Right cardiac atrium (tissue), 5 donors: ENCODE measurements around the gene MNT. TPM values are rescaled to one million over a fixed set of nuclear protein-coding genes. Genes with fewer than 3 reads are reported as not detected.

ENCODE experiments used
- ATAC-seq, 2 donors: fragments of 200-7000 bp; cut with Tn5 transposase; one replicate each; pipeline versions ENCODE4 v1.8.0 to v1.9.1; 2020; ENCODE audit warnings: moderate library complexity in 2 of 2, mild to moderate bottlenecking in 1 of 2
- DNase-seq, 3 donors: peaks; one replicate each; pipeline ENCODE4 v3.0.0-alpha.2; 2020
- H3K27ac ChIP-seq: one replicate; pipeline ENCODE4 v1.5.1; 2013; ENCODE audit warnings: mild to moderate bottlenecking, low read length, control low read depth, moderate library complexity
- H3K27me3 ChIP-seq: one replicate; pipeline ENCODE4 v1.6.1; 2013; ENCODE audit not compliant: control insufficient read depth, insufficient read depth
- H3K4me1 ChIP-seq: one replicate; pipeline ENCODE4 v1.6.1; 2013; ENCODE audit warnings: low read length; ENCODE audit not compliant: control insufficient read depth, insufficient read depth
- H3K4me3 ChIP-seq: one replicate; pipeline ENCODE4 v1.5.1; 2013; ENCODE audit warnings: low read length, control low read depth
- H3K9me3 ChIP-seq: one replicate; pipeline ENCODE4 v1.6.1; 2013; ENCODE audit warnings: low read length; ENCODE audit not compliant: control insufficient read depth
- WGBS: extraction: QIAGEN DNeasy Blood & Tissue Kit; methylation state at CpG from one replicate; pipeline ENCODE4 v1.1.7; 2013; 5-methylcytosine and 5-hydroxymethylcytosine counted together
- intact Hi-C, 4 donors: fragments of 100-400 bp; cut with DNase I; formaldehyde crosslinking; loops; one replicate each; pipeline versions ENCODE4 v1.11.0 to v1.14.0; 2022 to 2023
- polyA plus RNA-seq: library from polyadenylated mRNA; stranded (reverse); fragments of 200-250 nt; gene quantifications from one replicate; pipeline ENCODE4 v1.2.3, GENCODE V29; 2013
- total RNA-seq, 4 donors: library from RNA; stranded (reverse); fragmentation: NEBNext Ultra II Directional; extraction: Animal tissue kit (Norgen Biotek cat#: 25700); gene quantifications; one replicate each; pipeline ENCODE4 v1.2.1, GENCODE V29; 2021
- donor health status: healthy with polysubstance abuse.
- donor health status: DM: no; HTN: yes; CAD: no.
- donor health status: DM: no; HTN: no; CAD: no.
- donor health status: DM: no; HTN: yes; CAD: no; lungs with severe emphysema.
- donor health status: DM: yes; HTN: yes; CAD: no.

The MNT gene
- total and polyA plus RNA-seq, 5 donors: 6.8 to 11.8 (median 10.6) TPM

- no peaks in the 10 kb centered on the region for H3K9me3 ChIP-seq
- H3K27ac ChIP-seq: no peak overlapping the region
- no peaks in the 10 kb centered on the region for H3K27me3 ChIP-seq
- DNase-seq (no peak), ATAC-seq (no peak)
- H3K4me3 ChIP-seq: no peak overlapping the region
- H3K4me1 ChIP-seq: no peaks in the 10 kb centered on the region
- WGBS: 92% methylated on average over 14 of the region's 14 CpGs
- intact Hi-C loops: no loop called here
Measured at GRCh38 chr17:2376107-2376506, 24.8 kb downstream of the MNT start.

GRCh38 chr17:2375406-2375805, 25.5 kb downstream of the MNT start:
- peak in 1 of 3 donors; percentile 45 for DNase-seq
- H3K27me3 ChIP-seq: no peaks in the 10 kb centered on the region
- 81% methylated on average over 19 of the region's 19 CpGs for WGBS
- ATAC-seq: no peak
- H3K9me3 ChIP-seq: no peaks in the 10 kb centered on the region
- H3K27ac ChIP-seq: no peak overlapping the region
- no peaks in the 10 kb centered on the region for H3K4me1 ChIP-seq
- no peak overlapping the region for H3K4me3 ChIP-seq
- intact Hi-C loops: no loop called here

DNA sequence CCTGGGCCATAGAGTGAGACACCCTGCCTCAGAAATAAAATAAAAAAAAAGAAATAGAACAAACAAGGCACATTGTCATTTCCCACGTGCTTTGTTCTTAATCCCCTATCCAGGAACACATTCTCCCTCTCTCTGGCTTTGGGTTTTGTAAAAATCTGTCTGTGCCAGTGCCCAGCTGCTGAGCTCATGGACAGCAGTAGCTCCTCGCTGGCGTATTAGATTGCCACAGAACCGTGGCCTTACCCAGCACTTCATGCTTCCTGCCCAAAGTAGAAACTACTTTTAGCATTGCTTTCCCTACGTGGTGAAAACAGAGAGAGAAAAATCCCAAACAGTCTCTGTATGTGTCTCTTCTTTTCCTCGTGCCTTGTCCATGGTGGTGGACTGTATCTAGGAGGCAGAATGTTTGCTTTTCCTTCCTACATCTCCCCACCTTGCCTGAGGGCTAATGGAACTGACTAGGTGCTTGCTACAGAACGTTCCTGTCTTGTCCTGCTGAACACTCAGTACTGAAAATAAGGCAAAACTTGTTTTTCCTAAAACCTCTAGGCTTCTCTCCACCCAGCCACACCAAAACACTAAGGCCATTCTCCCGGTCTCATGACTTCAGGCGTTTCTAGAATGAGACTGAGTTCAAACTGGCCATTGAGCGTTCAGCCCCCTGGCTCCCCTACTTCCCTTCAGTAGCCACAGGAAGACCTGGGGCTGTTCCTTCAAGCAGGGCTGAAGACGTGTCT, 26.1 kb downstream of the MNT start:
- Histone ChIP-seq H3K27me3 (no peaks in the 10 kb centered on the region), H3K27ac (no peak overlapping the region), H3K9me3 (no peaks in the 10 kb centered on the region), H3K4me1 (no peaks in the 10 kb centered on the region), H3K4me3 (no peak overlapping the region)
- intact Hi-C loops: no loop called here
- DNase-seq: no peak
- 74% methylated on average over 11 of the region's 11 CpGs for WGBS
- no peak for ATAC-seq

- Histone ChIP-seq H3K4me3 (no peak overlapping the region), H3K4me1 (no peaks in the 10 kb centered on the region), H3K9me3 (no peaks in the 10 kb centered on the region), H3K27me3 (no peaks in the 10 kb centered on the region), H3K27ac (no peak overlapping the region)
- intact Hi-C loops: no loop called here
- ATAC-seq (no peak), DNase-seq (no peak)
- 95% methylated on average over 18 of the region's 18 CpGs for WGBS
Measured at GRCh38 chr17:2373179-2373578, 27.7 kb downstream of the MNT start.

GRCh38 chr17:2372681-2373080, 28.2 kb downstream of the MNT start:
- no peaks in the 10 kb centered on the region for H3K4me1 ChIP-seq
- H3K27ac ChIP-seq: no peak overlapping the region
- DNase-seq (no peak), ATAC-seq (no peak)
- WGBS: 90% methylated on average over 16 of the region's 16 CpGs
- no peak overlapping the region for H3K4me3 ChIP-seq
- intact Hi-C loops: no loop called here
- H3K9me3 ChIP-seq: no peaks in the 10 kb centered on the region
- H3K27me3 ChIP-seq: no peaks in the 10 kb centered on the region

GRCh38 chr17:2372180-2372579, 28.7 kb downstream of the MNT start:
- H3K27me3 ChIP-seq: no peaks in the 10 kb centered on the region
- no peaks in the 10 kb centered on the region for H3K4me1 ChIP-seq
- H3K27ac ChIP-seq: no peak overlapping the region
- 94% methylated on average over 26 of the region's 26 CpGs for WGBS
- no peak overlapping the region for H3K4me3 ChIP-seq
- H3K9me3 ChIP-seq: no peaks in the 10 kb centered on the region
- intact Hi-C loops: no loop called here
- DNase-seq (peak in 1 of 3 donors; percentile 45), ATAC-seq (no peak)

DNA sequence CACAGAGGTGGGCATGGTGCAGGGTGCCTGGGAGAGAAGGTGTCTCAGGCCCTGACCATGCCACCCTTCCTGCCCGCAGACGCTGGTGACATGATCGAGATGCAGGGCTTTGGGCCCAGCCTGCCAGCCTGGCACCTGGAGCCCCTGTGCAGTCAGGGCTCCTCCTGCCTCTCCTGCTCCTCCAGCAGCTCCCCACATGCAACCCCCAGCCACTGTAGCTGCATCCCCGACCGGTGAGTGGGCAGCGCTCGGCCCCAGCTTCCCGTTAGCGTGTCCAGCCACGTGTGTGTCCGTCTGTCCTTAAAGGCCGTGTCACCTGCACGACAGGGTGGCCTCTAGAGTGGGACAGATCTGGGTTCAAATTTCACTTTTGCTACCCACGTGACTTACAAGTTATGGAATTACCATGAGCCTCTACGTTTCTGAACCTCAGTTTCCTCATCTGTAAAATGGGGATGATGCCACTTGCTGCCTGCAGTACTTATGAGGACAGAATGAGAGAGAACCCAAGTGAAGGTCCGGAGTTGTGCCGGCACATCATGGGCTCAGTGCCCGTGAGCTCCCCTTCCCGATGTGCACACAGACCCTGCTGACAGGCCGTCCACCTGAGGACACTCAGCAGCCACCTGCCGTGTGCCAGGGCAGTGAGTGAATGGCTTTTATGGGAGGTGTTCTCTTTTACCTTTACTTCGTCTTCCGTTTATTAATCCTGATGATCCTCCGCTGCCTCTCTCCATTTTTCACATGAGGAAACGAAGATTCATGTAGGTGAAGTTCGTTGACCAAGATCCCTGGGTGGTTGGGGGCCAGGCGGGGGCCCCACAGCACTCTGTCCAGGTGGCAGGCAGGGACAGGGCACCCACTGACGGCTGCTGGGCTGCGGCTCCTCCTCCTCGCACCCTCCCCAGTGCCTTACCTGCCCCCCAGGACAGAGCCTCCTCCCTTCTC, 29.4 kb downstream of the MNT start:
- Histone ChIP-seq H3K27ac (no peak overlapping the region), H3K4me3 (no peak overlapping the region), H3K27me3 (no peaks in the 10 kb centered on the region), H3K4me1 (no peaks in the 10 kb centered on the region), H3K9me3 (no peaks in the 10 kb centered on the region)
- intact Hi-C loops: no loop called here
- 96% methylated on average over 30 of the region's 30 CpGs for WGBS
- no peak for ATAC-seq
- peak in 2 of 3 donors; percentile 41 to 50 for DNase-seq

- no peaks in the 10 kb centered on the region for H3K9me3 ChIP-seq
- H3K27me3 ChIP-seq: no peaks in the 10 kb centered on the region
- DNase-seq (peak in 2 of 3 donors; percentile 43 to 47), ATAC-seq (no peak)
- intact Hi-C loops: no loop called here
- WGBS: 87% methylated on average over 11 of the region's 11 CpGs
- no peak overlapping the region for H3K27ac ChIP-seq
- no peaks in the 10 kb centered on the region for H3K4me1 ChIP-seq
- no peak overlapping the region for H3K4me3 ChIP-seq
Measured at GRCh38 chr17:2370211-2370589, 30.7 kb downstream of the MNT start.

DNA sequence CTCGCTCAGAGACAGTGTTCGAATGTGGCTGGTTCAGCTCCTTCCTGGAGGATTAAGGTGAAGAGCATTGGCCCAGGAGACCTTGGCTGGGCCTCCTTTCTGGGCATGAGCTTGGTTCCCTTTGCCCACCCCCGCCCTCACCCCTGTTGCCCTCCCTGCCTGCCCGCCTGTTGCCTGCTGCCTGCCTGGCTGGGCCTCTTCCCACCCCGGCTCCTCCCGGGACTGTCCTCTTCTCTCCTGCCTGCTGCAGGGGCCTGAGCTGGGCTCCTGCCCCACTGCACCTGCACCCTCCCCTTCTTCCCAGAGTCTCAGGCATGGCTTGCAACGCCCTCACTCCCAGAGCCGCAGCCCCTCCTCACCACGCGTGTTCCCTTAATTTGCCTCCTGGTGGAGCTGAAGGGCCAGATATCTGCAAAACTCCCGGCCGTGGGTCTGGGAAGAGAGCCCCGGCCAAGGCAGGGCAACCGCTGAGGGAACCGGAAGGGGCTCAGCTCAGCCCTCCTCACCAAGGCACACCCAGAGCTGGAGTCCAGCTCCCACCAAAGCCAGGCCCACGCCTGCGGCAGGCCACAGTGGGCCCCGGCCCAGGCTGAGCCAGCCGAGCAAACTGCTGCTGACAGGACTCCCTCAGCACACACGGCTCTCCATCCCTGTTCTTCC, 31.2 kb downstream of the MNT start:
- DNase-seq (peak in 2 of 3 donors; percentile 56 to 59), ATAC-seq (peak; percentile 9 to 15)
- intact Hi-C loops: loop anchor here in 1 of 4 donors (10.0 kb wide), 1 partner anchor 45 kb away; no protein-coding TSS in a partner anchor
- H3K4me1 ChIP-seq: no peaks in the 10 kb centered on the region
- no peak overlapping the region for H3K27ac ChIP-seq
- H3K9me3 ChIP-seq: no peaks in the 10 kb centered on the region
- H3K4me3 ChIP-seq: no peak overlapping the region
- H3K27me3 ChIP-seq: no peaks in the 10 kb centered on the region
- WGBS: 66% methylated on average over 20 of the region's 20 CpGs

DNA sequence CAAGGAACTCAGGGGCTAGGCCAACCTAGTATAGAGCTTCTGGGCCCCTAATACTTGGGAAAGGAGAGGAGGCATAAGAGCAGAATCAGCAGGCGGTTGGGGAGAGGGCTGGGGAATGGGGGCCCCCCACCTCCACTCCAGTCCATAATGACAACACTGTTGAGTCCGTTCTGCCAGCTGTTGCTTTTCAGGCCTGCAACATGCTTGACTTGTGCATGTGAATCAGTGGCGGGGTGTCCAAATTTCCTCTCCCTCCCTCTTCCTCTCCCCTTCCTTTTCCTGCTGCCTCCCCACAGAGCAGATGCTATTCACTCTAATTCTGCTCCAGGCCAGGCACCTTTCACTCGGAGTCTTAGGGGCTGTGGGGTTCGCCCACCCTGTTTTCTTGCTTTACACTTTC, 31.8 kb downstream of the MNT start:
- Histone ChIP-seq H3K4me1 (peaks cover 2% of the 10 kb centered on the region), H3K9me3 (no peaks in the 10 kb centered on the region), H3K27ac (no peak overlapping the region), H3K4me3 (no peak overlapping the region), H3K27me3 (no peaks in the 10 kb centered on the region)
- WGBS: 59% methylated on average over 5 of the region's 5 CpGs
- intact Hi-C loops: loop anchor here in 1 of 4 donors (10.0 kb wide), 1 partner anchor 46 kb away; no protein-coding TSS in a partner anchor
- DNase-seq (peak in 1 of 3 donors; percentile 35), ATAC-seq (no peak)
